Measurements from ENCODE around the gene UBTD2.

UBTD2 gene

GRCh38 chr5:172166030-172166826 lies 117.3 kb downstream of the UBTD2 start:
- DNase-seq = no peak

GRCh38 chr5:172165465-172165864 lies 118.1 kb downstream of the UBTD2 start:
- no peak for DNase-seq

- DNase-seq = no peak
These were observed 118.8 kb downstream of the UBTD2 start for GRCh38 chr5:172164769-172165212.

- DNase-seq = no peak
These were observed 120.2 kb downstream of the UBTD2 start for GRCh38 chr5:172163346-172163745.

GRCh38 chr5:172162987-172163343 lies 120.6 kb downstream of the UBTD2 start:
- DNase-seq = no peak

GRCh38 chr5:172162323-172162986 lies 121.1 kb downstream of the UBTD2 start:
- DNase-seq = no peak

- no peak for DNase-seq
These were observed 123.1 kb downstream of the UBTD2 start for GRCh38 chr5:172160506-172160905.
